ENCODE measurements around the gene ELP4. TPM values are rescaled to one million over a fixed set of nuclear protein-coding genes. Genes with fewer than 3 reads are reported as not detected.
A peak's percentile ranks its signal among the peaks of the same experiment; 100 is the strongest.

ELP4 gene
- total RNA-seq, 1 experiment from 2014 or later = 21.4 TPM

- BruUV-seq (replicated peaks) = no TSS peak
- H3K9me2 ChIP-seq (ENCODE audit: insufficient read depth) = no peaks in the 10 kb centered on the region
- TF ChIP-seq YY1 (IDR thresholded peaks at IDR 0.05; ENCODE audit: extremely low read depth, insufficient replicate concordance, low read depth, low read length) = no peak
- no peak for TF ChIP-seq SRF (IDR thresholded peaks at IDR 0.05; ENCODE audit: low read depth)
- no peak for TF ChIP-seq EZH2phosphoT487 (IDR thresholded peaks at IDR 0.05; ENCODE audit: borderline replicate concordance)
- no peak for TF ChIP-seq SIN3A (IDR thresholded peaks at IDR 0.05; ENCODE audit: low read depth)
- no peak for TF ChIP-seq ZFX (IDR thresholded peaks at IDR 0.05)
- TF ChIP-seq POLR2A (IDR thresholded peaks at IDR 0.05; ENCODE audit: borderline replicate concordance, extremely low read depth, insufficient read depth, insufficient read length) = no peak
- no peak for TF ChIP-seq ELF1 (IDR thresholded peaks at IDR 0.05; ENCODE audit: borderline replicate concordance, low read depth)
- no peak for TF ChIP-seq ZBTB33 (IDR thresholded peaks at IDR 0.05; ENCODE audit: extremely low read depth, insufficient replicate concordance, low read length)
- no peak for TF ChIP-seq ZNF274 (IDR thresholded peaks at IDR 0.05; ENCODE audit: low read depth, low read length)
- TF ChIP-seq EZH2 (IDR thresholded peaks at IDR 0.05) = no peak
- no peak for TF ChIP-seq JUND (IDR thresholded peaks at IDR 0.05)
- no peak for TF ChIP-seq CEBPB (IDR thresholded peaks at IDR 0.05; ENCODE audit: low read depth)
- no peak for TF ChIP-seq CBX3 (IDR thresholded peaks at IDR 0.05; ENCODE audit: low read depth)
- TF ChIP-seq FOSL1 (IDR thresholded peaks at IDR 0.05; ENCODE audit: low read depth) = no peak
- no peak for TF ChIP-seq POLR2AphosphoS5 (IDR thresholded peaks at IDR 0.05; ENCODE audit: low read depth, low read length)
- TF ChIP-seq CTCF (IDR thresholded peaks at IDR 0.05 in 2 of 3, conservative IDR thresholded peaks at IDR 0.05 in 1 of 3; ENCODE audit: borderline replicate concordance in 1 of 3, insufficient read depth in 1 of 3, low read depth in 2 of 3, low read length in 2 of 3) = no peak
- no peak for TF ChIP-seq ATF3 (IDR thresholded peaks at IDR 0.05)
- no peak for TF ChIP-seq MAX (IDR thresholded peaks at IDR 0.05)
- H3K79me2 ChIP-seq (ENCODE audit: insufficient read depth, low read length) = no peaks in the 10 kb centered on the region
- DNase-seq (ENCODE audit: low read depth, low spot score) (no peak), ATAC-seq (no peak)
- H3K27ac ChIP-seq (ENCODE audit: low read depth, low read length) = no peak overlapping the region
- no peak overlapping the region for H2AFZ ChIP-seq (ENCODE audit: low read depth, low read length, poor library complexity, severe bottlenecking)
- H3K9ac ChIP-seq (ENCODE audit: low read length) = no peak overlapping the region
- H3K4me3 ChIP-seq (replicated peaks in 1 of 2; ENCODE audit: low read depth in 1 of 2, low read length in 2 of 2) = no peak overlapping the region
- ChIA-PET POLR2A (no interaction called here), RAD21 (ENCODE audit: low non-redundant PET in 1 of 2, low total read pairs in 2 of 2, uncharacterized antibody in 2 of 2, unreplicated experiment in 2 of 2) (no interaction called here), CTCF (no interaction called here)
- no peaks in the 10 kb centered on the region for H3K36me3 ChIP-seq (ENCODE audit: control insufficient read depth in 1 of 2, insufficient read depth in 2 of 2, low read length in 2 of 2)
- peak overlapping the region; percentile 76; the same call in 1 of the 2 replicates for H3K4me2 ChIP-seq (ENCODE audit: low read length)
- H4K20me1 ChIP-seq (ENCODE audit: insufficient read depth) = no peaks in the 10 kb centered on the region
- H3K4me1 ChIP-seq (ENCODE audit: control insufficient read depth in 1 of 2, insufficient read depth in 2 of 2, low read length in 2 of 2) = peaks cover 0 to 6% of the 10 kb centered on the region in 2 experiments; a peak in 1 of 4 replicates
- H3K27me3 ChIP-seq (ENCODE audit: insufficient read depth, low read length) = no peaks in the 10 kb centered on the region
- H3K9me3 ChIP-seq (ENCODE audit: control insufficient read depth in 1 of 2, insufficient read depth in 1 of 2, low read depth in 1 of 2, low read length in 2 of 2) = no peaks in the 10 kb centered on the region
- intact Hi-C loops (cut with micrococcal nuclease) = no loop called here
Measured at GRCh38 chr11:31818425-31818755, 308.8 kb downstream of the ELP4 start.

All from HCT116 (cell line).